Measurements from ENCODE around the gene MPC1.

The MPC1 gene

DNA sequence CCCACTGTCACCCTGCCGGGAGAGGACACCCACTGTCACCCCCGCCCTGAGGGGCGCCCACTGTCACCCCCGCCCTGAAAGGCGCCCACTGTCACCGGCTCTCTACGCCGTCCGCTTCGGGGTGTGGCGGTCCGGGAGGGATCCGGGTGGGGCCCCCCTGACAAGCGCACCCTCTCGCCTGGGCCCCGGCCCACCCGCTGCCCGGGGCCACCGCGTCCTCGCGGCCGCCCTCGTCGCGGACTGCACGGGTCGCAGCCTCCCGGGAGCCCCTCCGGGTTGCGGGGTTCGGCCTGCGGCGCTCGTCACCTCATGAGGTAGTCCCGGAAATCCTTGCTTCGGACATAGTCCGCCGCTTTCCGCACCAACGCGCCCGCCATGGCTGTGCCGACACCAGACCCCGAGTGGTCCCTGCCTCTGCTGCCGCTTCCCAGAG lies 224 bp downstream of the MPC1 start:
- no peaks in the 10 kb centered on the region for H3K9me3 ChIP-seq (ENCODE audit: control insufficient read depth in 2 of 2, low read length in 2 of 2)
- no peaks in the 10 kb centered on the region for H3K36me3 ChIP-seq (ENCODE audit: control insufficient read depth in 2 of 2, insufficient read depth in 2 of 2, low read length in 2 of 2)
- H3K4me3 ChIP-seq (ENCODE audit: low read length in 2 of 2), result peak overlapping the region; percentile 96 to 97

DNA sequence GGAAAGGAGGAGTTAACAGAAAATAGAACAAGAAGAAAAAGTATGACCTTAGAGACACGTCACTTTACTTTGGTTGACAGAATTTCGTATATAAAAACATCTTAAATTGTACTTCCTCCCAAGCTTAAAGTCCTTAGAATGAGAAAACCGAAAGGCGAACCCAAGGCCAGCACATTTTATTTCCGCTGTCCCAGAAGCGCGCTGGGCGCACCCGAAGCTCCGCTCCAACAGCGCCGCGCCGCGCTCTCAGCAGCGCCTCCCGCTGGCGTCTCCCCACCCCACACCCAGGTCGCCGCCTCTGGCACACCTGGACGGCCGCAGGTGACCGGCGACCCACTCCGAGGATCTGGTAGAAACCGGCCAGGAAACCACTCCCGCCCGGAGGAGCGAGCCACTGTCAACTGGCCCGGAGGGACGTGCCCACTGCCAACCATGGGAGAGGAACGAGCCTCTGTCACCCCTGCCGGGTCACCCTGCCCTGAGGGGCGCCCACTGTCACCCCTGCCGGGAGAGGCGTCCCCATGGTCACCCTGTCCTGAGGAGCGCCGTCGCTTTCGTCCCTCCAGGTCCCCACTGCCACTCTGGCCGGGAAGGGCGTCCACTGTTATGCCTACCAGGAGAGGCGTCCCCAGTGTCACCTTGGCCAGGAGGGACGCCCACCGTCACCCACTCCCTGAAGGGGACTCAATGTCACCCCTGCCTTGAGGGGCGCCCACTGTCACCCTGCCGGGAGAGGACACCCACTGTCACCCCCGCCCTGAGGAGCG lies 824 bp downstream of the MPC1 start:
- Histone ChIP-seq H3K27me3 (ENCODE audit: control insufficient read depth in 2 of 2, insufficient read depth in 2 of 2, low read length in 2 of 2) (no peaks in the 10 kb centered on the region), H3K9me3 (ENCODE audit: control insufficient read depth in 2 of 2, low read length in 2 of 2) (no peaks in the 10 kb centered on the region), H3K4me1 (ENCODE audit: control insufficient read depth in 2 of 2, insufficient read depth in 2 of 2, low read length in 2 of 2) (peaks cover 8 to 14% of the 10 kb centered on the region in 2 donors)

More for the DNA sequence above, 224 bp downstream of the MPC1 start:
- peak overlapping the region; percentile 96 to 97 for H3K27ac ChIP-seq (ENCODE audit: low read depth in 2 of 2, low read length in 2 of 2)
- peaks cover 8 to 14% of the 10 kb centered on the region in 2 donors for H3K4me1 ChIP-seq (ENCODE audit: control insufficient read depth in 2 of 2, insufficient read depth in 2 of 2, low read length in 2 of 2)
- no peaks in the 10 kb centered on the region for H3K27me3 ChIP-seq (ENCODE audit: control insufficient read depth in 2 of 2, insufficient read depth in 2 of 2, low read length in 2 of 2)
- H3K9ac ChIP-seq (ENCODE audit: low read depth in 1 of 2, low read length in 2 of 2), result peak overlapping the region; percentile 90 to 100

DNA sequence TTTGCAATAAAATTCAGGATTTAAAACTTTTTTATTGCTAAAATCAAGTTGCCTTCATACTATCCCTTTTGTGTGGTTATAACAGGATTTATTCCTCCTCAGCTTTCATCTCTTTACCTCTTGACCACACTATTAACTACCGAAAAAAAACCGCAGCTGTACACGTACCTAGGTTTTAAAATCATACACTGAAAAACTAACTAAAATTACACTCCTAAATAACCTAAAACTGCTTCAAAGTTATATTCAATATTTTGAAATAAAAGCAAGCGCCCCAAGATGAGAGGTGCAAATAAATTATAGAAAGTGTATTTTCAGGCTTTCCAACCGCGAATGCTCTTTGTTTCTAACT lies 1.4 kb downstream of the MPC1 start:
- Histone ChIP-seq H3K9me3 (ENCODE audit: control insufficient read depth in 2 of 2, low read length in 2 of 2) (no peaks in the 10 kb centered on the region), H3K27me3 (ENCODE audit: control insufficient read depth in 2 of 2, insufficient read depth in 2 of 2, low read length in 2 of 2) (no peaks in the 10 kb centered on the region), H3K4me3 (ENCODE audit: low read length in 2 of 2) (peak overlapping the region; percentile 96 to 97), H3K4me1 (ENCODE audit: control insufficient read depth in 2 of 2, insufficient read depth in 2 of 2, low read length in 2 of 2) (peaks cover 8 to 14% of the 10 kb centered on the region in 2 donors), H3K9ac (ENCODE audit: low read depth in 1 of 2, low read length in 2 of 2) (peak overlapping the region; percentile 90 to 100), H3K27ac (ENCODE audit: low read depth in 2 of 2, low read length in 2 of 2) (peak overlapping the region; percentile 96 to 97), H3K36me3 (ENCODE audit: control insufficient read depth in 2 of 2, insufficient read depth in 2 of 2, low read length in 2 of 2) (peaks cover 0 to 3% of the 10 kb centered on the region in 2 donors)

More for the DNA sequence above, 824 bp downstream of the MPC1 start:
- peak overlapping the region; percentile 96 to 97 for H3K27ac ChIP-seq (ENCODE audit: low read depth in 2 of 2, low read length in 2 of 2)
- peak overlapping the region; percentile 96 to 97 for H3K4me3 ChIP-seq (ENCODE audit: low read length in 2 of 2)
- peak overlapping the region; percentile 90 to 100 for H3K9ac ChIP-seq (ENCODE audit: low read depth in 1 of 2, low read length in 2 of 2)
- peaks cover 0 to 3% of the 10 kb centered on the region in 2 donors for H3K36me3 ChIP-seq (ENCODE audit: control insufficient read depth in 2 of 2, insufficient read depth in 2 of 2, low read length in 2 of 2)

DNA sequence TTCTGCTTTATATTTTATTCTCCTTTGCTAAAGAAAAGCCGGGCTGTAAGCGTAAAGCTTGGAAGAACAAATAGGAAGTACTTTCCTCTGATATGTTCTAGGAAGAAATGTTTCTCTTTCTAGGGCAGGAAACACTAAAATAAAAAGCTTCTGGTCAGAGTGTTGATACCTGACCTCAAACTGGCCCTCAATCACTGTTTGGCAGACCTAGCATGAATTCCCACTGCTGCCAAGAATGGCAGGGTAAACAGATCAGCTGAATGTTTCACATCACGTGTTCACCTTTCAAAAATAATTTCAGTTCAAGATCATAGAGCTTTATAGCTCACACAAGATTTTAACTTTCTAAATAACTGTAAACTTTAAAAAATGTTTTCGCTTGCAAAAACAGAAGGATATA lies 2.9 kb downstream of the MPC1 start:
- Histone ChIP-seq H3K27ac (ENCODE audit: low read depth in 2 of 2, low read length in 2 of 2) (no peak overlapping the region), H3K27me3 (ENCODE audit: control insufficient read depth in 2 of 2, insufficient read depth in 2 of 2, low read length in 2 of 2) (no peaks in the 10 kb centered on the region), H3K4me1 (ENCODE audit: control insufficient read depth in 2 of 2, insufficient read depth in 2 of 2, low read length in 2 of 2) (peaks cover 8 to 14% of the 10 kb centered on the region in 2 donors), H3K36me3 (ENCODE audit: control insufficient read depth in 2 of 2, insufficient read depth in 2 of 2, low read length in 2 of 2) (peaks cover 0 to 3% of the 10 kb centered on the region in 2 donors), H3K9me3 (ENCODE audit: control insufficient read depth in 2 of 2, low read length in 2 of 2) (no peaks in the 10 kb centered on the region), H3K9ac (ENCODE audit: low read depth in 1 of 2, low read length in 2 of 2) (no peak overlapping the region), H3K4me3 (ENCODE audit: low read length in 2 of 2) (no peak overlapping the region)

DNA sequence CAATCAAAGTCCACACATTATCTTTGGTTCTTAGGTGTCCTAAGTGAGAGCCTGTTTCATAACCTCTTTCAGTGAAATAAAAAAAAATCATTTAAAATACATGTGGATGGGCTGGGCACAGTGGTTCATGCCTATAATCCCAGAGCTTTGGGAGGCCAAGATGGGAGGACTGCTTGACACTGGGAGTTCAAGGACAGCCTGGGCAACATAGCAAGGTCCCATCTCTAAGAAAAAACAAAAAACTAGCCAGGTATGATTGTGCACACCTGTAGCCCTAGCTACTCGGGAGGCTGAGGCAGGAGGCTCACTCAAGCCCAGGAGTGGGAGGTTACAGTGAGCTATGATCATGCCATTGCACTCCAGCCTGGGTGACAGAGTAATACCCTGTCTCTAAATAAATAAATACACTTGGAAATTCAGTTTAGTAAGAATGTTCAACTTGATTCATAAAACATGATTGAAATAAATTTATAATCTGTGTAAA lies 3.6 kb downstream of the MPC1 start:
- peaks cover 0 to 3% of the 10 kb centered on the region in 2 donors for H3K36me3 ChIP-seq (ENCODE audit: control insufficient read depth in 2 of 2, insufficient read depth in 2 of 2, low read length in 2 of 2)
- no peak overlapping the region for H3K27ac ChIP-seq (ENCODE audit: low read depth in 2 of 2, low read length in 2 of 2)
- H3K9ac ChIP-seq (ENCODE audit: low read depth in 1 of 2, low read length in 2 of 2), result no peak overlapping the region
- H3K9me3 ChIP-seq (ENCODE audit: control insufficient read depth in 2 of 2, low read length in 2 of 2), result no peaks in the 10 kb centered on the region
- H3K4me1 ChIP-seq (ENCODE audit: control insufficient read depth in 2 of 2, insufficient read depth in 2 of 2, low read length in 2 of 2), result peaks cover 8 to 11% of the 10 kb centered on the region in 2 donors
- no peaks in the 10 kb centered on the region for H3K27me3 ChIP-seq (ENCODE audit: control insufficient read depth in 2 of 2, insufficient read depth in 2 of 2, low read length in 2 of 2)
- no peak overlapping the region for H3K4me3 ChIP-seq (ENCODE audit: low read length in 2 of 2)

DNA sequence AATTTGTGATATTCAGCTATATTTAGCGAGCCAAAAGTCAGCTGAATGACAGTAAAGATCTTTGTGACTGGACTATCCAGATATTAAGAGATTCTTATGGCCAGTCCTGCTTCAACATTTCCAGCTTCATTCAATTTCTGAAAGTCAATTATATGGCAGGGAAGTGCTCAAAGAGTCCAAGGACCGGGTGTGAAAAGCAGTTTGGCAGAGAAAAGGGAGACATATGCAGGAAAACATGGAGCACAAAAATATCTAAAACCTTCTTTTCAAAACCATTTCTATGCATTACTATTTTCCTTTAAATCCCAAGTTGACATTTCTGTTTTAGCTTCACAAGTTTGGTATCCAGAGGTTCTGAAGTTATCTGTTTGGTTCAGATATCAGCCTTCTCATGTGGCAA lies 5.0 kb downstream of the MPC1 start:
- no peak overlapping the region for H3K4me3 ChIP-seq (ENCODE audit: low read length in 2 of 2)
- H3K27ac ChIP-seq (ENCODE audit: low read depth in 2 of 2, low read length in 2 of 2), result no peak overlapping the region
- H3K36me3 ChIP-seq (ENCODE audit: control insufficient read depth in 2 of 2, insufficient read depth in 2 of 2, low read length in 2 of 2), result peaks cover 0 to 3% of the 10 kb centered on the region in 2 donors
- no peaks in the 10 kb centered on the region for H3K9me3 ChIP-seq (ENCODE audit: control insufficient read depth in 2 of 2, low read length in 2 of 2)
- no peaks in the 10 kb centered on the region for H3K27me3 ChIP-seq (ENCODE audit: control insufficient read depth in 2 of 2, insufficient read depth in 2 of 2, low read length in 2 of 2)
- peaks cover 8 to 11% of the 10 kb centered on the region in 2 donors for H3K4me1 ChIP-seq (ENCODE audit: control insufficient read depth in 2 of 2, insufficient read depth in 2 of 2, low read length in 2 of 2)
- H3K9ac ChIP-seq (ENCODE audit: low read depth in 1 of 2, low read length in 2 of 2), result no peak overlapping the region

DNA sequence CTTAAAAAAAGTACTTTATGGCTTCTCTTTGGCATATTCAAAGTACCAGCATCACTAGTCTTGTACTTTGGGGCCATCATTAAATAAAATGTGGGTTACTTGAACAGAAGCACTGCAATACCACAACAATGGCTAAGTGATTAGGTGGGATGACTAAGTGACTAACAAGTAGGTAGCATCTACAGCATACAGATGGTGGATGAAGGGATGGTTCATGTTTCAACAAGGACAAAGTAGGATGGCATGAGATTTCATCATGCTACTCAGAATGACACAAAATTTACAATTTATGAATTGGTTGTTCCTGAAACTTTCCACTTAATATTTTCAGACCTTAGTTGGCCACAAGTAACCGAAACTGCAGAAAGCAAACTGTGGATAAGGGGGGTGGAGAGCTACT lies 7.7 kb downstream of the MPC1 start:
- Histone ChIP-seq H3K27ac (ENCODE audit: low read depth in 2 of 2, low read length in 2 of 2) (no peak overlapping the region), H3K9me3 (ENCODE audit: control insufficient read depth in 2 of 2, low read length in 2 of 2) (no peaks in the 10 kb centered on the region), H3K27me3 (ENCODE audit: control insufficient read depth in 2 of 2, insufficient read depth in 2 of 2, low read length in 2 of 2) (no peaks in the 10 kb centered on the region), H3K4me3 (ENCODE audit: low read length in 2 of 2) (no peak overlapping the region), H3K4me1 (ENCODE audit: control insufficient read depth in 2 of 2, insufficient read depth in 2 of 2, low read length in 2 of 2) (no peaks in the 10 kb centered on the region), H3K9ac (ENCODE audit: low read depth in 1 of 2, low read length in 2 of 2) (no peak overlapping the region), H3K36me3 (ENCODE audit: control insufficient read depth in 2 of 2, insufficient read depth in 2 of 2, low read length in 2 of 2) (peaks cover 0 to 3% of the 10 kb centered on the region in 2 donors)

DNA sequence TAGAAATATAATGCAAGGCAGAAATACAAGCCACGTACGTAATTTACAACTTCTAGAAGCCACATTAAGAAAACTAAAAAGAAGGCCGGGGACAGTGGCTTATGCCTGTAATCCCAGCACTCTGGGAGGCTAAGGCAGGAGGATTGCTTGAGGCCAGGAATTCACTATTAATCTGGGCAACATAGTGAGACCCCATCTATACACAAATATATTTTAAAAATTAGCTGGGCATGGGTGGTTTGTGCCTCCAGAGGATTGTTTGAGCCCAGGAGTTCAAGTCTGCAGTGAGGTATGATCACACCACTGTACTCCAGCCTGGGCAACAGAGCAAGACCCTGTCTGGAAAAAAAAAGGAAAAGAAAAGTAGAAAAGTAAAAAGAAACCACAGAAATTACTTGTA lies 12.3 kb downstream of the MPC1 start:
- H3K9me3 ChIP-seq (ENCODE audit: control insufficient read depth in 2 of 2, low read length in 2 of 2), result no peaks in the 10 kb centered on the region

DNA sequence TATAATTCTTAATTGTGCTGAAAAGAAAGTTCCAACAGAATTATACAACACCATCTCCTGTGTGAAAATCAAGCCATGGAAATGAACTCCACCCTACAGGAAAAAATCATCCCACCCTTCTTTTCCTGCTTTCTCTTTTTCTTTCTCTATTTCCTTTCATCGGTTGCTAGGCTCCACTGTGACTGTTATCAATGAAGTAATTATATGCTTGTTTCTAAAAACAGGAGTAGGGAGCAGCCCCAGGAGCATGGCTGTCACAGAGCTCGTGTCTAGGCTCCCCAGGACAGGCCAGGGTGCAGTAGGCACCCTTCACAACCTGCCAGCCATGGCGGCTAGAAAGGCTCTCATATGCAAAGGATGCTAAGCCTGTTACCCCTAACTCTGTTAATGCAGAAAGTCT lies 13.0 kb downstream of the MPC1 start:
- H3K4me1 ChIP-seq (ENCODE audit: control insufficient read depth in 2 of 2, insufficient read depth in 2 of 2, low read length in 2 of 2), result peaks cover 0 to 1% of the 10 kb centered on the region in 2 donors
- no peak overlapping the region for H3K4me3 ChIP-seq (ENCODE audit: low read length in 2 of 2)
- H3K9me3 ChIP-seq (ENCODE audit: control insufficient read depth in 2 of 2, low read length in 2 of 2), result no peaks in the 10 kb centered on the region
- no peak overlapping the region for H3K27ac ChIP-seq (ENCODE audit: low read depth in 2 of 2, low read length in 2 of 2)
- no peak overlapping the region for H3K9ac ChIP-seq (ENCODE audit: low read depth in 1 of 2, low read length in 2 of 2)
- H3K27me3 ChIP-seq (ENCODE audit: control insufficient read depth in 2 of 2, insufficient read depth in 2 of 2, low read length in 2 of 2), result no peaks in the 10 kb centered on the region
- peaks cover 10 to 17% of the 10 kb centered on the region in 2 donors for H3K36me3 ChIP-seq (ENCODE audit: control insufficient read depth in 2 of 2, insufficient read depth in 2 of 2, low read length in 2 of 2)

More for the DNA sequence above, 12.3 kb downstream of the MPC1 start:
- Histone ChIP-seq H3K36me3 (ENCODE audit: control insufficient read depth in 2 of 2, insufficient read depth in 2 of 2, low read length in 2 of 2) (peaks cover 4 to 11% of the 10 kb centered on the region in 2 donors), H3K27ac (ENCODE audit: low read depth in 2 of 2, low read length in 2 of 2) (no peak overlapping the region), H3K4me1 (ENCODE audit: control insufficient read depth in 2 of 2, insufficient read depth in 2 of 2, low read length in 2 of 2) (no peaks in the 10 kb centered on the region), H3K4me3 (ENCODE audit: low read length in 2 of 2) (no peak overlapping the region), H3K9ac (ENCODE audit: low read depth in 1 of 2, low read length in 2 of 2) (no peak overlapping the region), H3K27me3 (ENCODE audit: control insufficient read depth in 2 of 2, insufficient read depth in 2 of 2, low read length in 2 of 2) (no peaks in the 10 kb centered on the region)

DNA sequence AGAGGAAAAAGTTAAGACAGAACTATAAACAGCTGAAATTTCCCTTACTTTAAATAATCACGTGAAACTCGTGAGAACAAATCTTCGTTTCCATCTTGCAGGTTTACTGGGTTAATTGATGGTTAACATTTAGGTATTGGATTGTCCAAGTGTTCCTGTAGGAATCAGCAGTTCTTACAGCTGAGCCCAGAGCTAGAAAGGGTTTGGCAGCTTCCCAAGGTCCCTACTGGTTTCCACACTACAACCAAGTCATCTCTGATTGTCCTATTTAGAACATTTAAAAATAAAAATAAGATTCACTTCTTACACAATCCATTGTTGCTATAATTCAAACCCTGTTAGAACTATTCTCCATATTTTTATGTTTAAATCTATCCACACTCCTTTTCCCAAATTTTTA lies 15.8 kb downstream of the MPC1 start:
- Histone ChIP-seq H3K27me3 (ENCODE audit: control insufficient read depth in 2 of 2, insufficient read depth in 2 of 2, low read length in 2 of 2) (no peaks in the 10 kb centered on the region), H3K9me3 (ENCODE audit: control insufficient read depth in 2 of 2, low read length in 2 of 2) (no peaks in the 10 kb centered on the region), H3K36me3 (ENCODE audit: control insufficient read depth in 2 of 2, insufficient read depth in 2 of 2, low read length in 2 of 2) (peaks cover 21 to 29% of the 10 kb centered on the region in 2 donors), H3K4me1 (ENCODE audit: control insufficient read depth in 2 of 2, insufficient read depth in 2 of 2, low read length in 2 of 2) (peaks cover 0 to 2% of the 10 kb centered on the region in 2 donors), H3K4me3 (ENCODE audit: low read length in 2 of 2) (no peak overlapping the region), H3K9ac (ENCODE audit: low read depth in 1 of 2, low read length in 2 of 2) (no peak overlapping the region), H3K27ac (ENCODE audit: low read depth in 2 of 2, low read length in 2 of 2) (no peak overlapping the region)

Measured in mucosa of rectum (tissue), 2 donors.